IPS-20b (cell line): ENCODE data around the gene SSR1.
"Not testable (repeated sequence)": the region's sequence is repeated elsewhere in the genome, so short reads cannot be mapped to it uniquely, and the experiment has no call there.

Experiments
- H3K27ac ChIP-seq: one replicate; pipeline ENCODE4 v1.5.1; 2013; ENCODE audit warnings: low read length
- H3K27me3 ChIP-seq: 2 replicates; pipeline ENCODE4 v1.6.1; 2013; ENCODE audit warnings: mild to moderate bottlenecking, low read length, inconsistent platforms; ENCODE audit not compliant: insufficient read depth
- H3K36me3 ChIP-seq: 2 replicates; pipeline ENCODE4 v1.6.1; 2013; ENCODE audit warnings: low read depth, mild to moderate bottlenecking, inconsistent platforms, low read length, moderate library complexity; ENCODE audit not compliant: insufficient read depth
- H3K4me1 ChIP-seq: 2 replicates; pipeline ENCODE4 v1.6.1; 2013; ENCODE audit warnings: mild to moderate bottlenecking, control low read depth, inconsistent platforms, low read length, moderate library complexity; ENCODE audit not compliant: insufficient read depth
- H3K4me3 ChIP-seq: 2 replicates; pipeline ENCODE4 v1.5.1; 2013; ENCODE audit warnings: mild to moderate bottlenecking, low read length, inconsistent platforms
- H3K9ac ChIP-seq: 2 replicates; pipeline ENCODE4 v1.6.1; 2013; ENCODE audit warnings: low read depth, mild to moderate bottlenecking, inconsistent platforms, low read length, moderate library complexity
- H3K9me3 ChIP-seq: 2 replicates; pipeline ENCODE4 v1.6.1; 2013; ENCODE audit warnings: mild to moderate bottlenecking, low read depth, low read length, inconsistent platforms; ENCODE audit not compliant: insufficient read depth

The SSR1 gene

GRCh38 chr6:7270320-7271204 lies 42.4 kb downstream of the SSR1 start:
- Histone ChIP-seq H3K9ac (no peak overlapping the region), H3K27me3 (no peaks in the 10 kb centered on the region), H3K4me3 (no peak overlapping the region), H3K36me3 (no peaks in the 10 kb centered on the region), H3K27ac (no peak overlapping the region), H3K9me3 (no peaks in the 10 kb centered on the region), H3K4me1 (no peaks in the 10 kb centered on the region)

- H3K4me3 ChIP-seq, result no peak overlapping the region
- no peaks in the 10 kb centered on the region for H3K27me3 ChIP-seq
- no peaks in the 10 kb centered on the region for H3K36me3 ChIP-seq
- H3K27ac ChIP-seq, result no peak overlapping the region
- H3K9me3 ChIP-seq, result no peaks in the 10 kb centered on the region
- H3K4me1 ChIP-seq, result no peaks in the 10 kb centered on the region
- H3K9ac ChIP-seq, result no peak overlapping the region
Measured at GRCh38 chr6:7269816-7270215, 43.2 kb downstream of the SSR1 start.

- H3K9me3 ChIP-seq, result no peaks in the 10 kb centered on the region
- no peak overlapping the region for H3K9ac ChIP-seq
- H3K4me3 ChIP-seq, result no peak overlapping the region
- no peaks in the 10 kb centered on the region for H3K27me3 ChIP-seq
- H3K4me1 ChIP-seq, result no peaks in the 10 kb centered on the region
- no peak overlapping the region for H3K27ac ChIP-seq
- H3K36me3 ChIP-seq, result no peaks in the 10 kb centered on the region
Measured at GRCh38 chr6:7268816-7269555, 44.0 kb downstream of the SSR1 start.

GRCh38 chr6:7268362-7268761 lies 44.6 kb downstream of the SSR1 start:
- no peak overlapping the region for H3K9ac ChIP-seq
- no peak overlapping the region for H3K27ac ChIP-seq
- H3K4me3 ChIP-seq, result no peak overlapping the region
- no peaks in the 10 kb centered on the region for H3K36me3 ChIP-seq
- no peaks in the 10 kb centered on the region for H3K27me3 ChIP-seq
- no peaks in the 10 kb centered on the region for H3K4me1 ChIP-seq
- H3K9me3 ChIP-seq, result no peaks in the 10 kb centered on the region

- Histone ChIP-seq H3K27ac (no peak overlapping the region), H3K9ac (no peak overlapping the region)
Measured at GRCh38 chr6:7267466-7268091, 45.4 kb downstream of the SSR1 start.

GRCh38 chr6:7267071-7267465 lies 45.9 kb downstream of the SSR1 start:
- no peak overlapping the region for H3K27ac ChIP-seq

More at GRCh38 chr6:7267466-7268091, 45.4 kb downstream of the SSR1 start:
- Histone ChIP-seq H3K27me3 (no peaks in the 10 kb centered on the region), H3K4me3 (no peak overlapping the region), H3K9me3 (no peaks in the 10 kb centered on the region), H3K36me3 (no peaks in the 10 kb centered on the region), H3K4me1 (no peaks in the 10 kb centered on the region)

GRCh38 chr6:7265385-7265726 lies 47.6 kb downstream of the SSR1 start:
- H3K27ac ChIP-seq, H3K27me3 ChIP-seq, H3K36me3 ChIP-seq, H3K4me3 ChIP-seq, H3K9ac ChIP-seq, H3K9me3 ChIP-seq, H3K4me1 ChIP-seq: not testable (repeated sequence)

More at GRCh38 chr6:7267071-7267465, 45.9 kb downstream of the SSR1 start:
- Histone ChIP-seq H3K4me3 (no peak overlapping the region), H3K9ac (no peak overlapping the region), H3K4me1 (no peaks in the 10 kb centered on the region; the same call in 1 of the 2 replicates), H3K36me3 (no peaks in the 10 kb centered on the region), H3K27me3 (no peaks in the 10 kb centered on the region), H3K9me3 (no peaks in the 10 kb centered on the region)

- H3K27me3 ChIP-seq, result peaks cover 5% of the 10 kb centered on the region; the same call in 1 of the 2 replicates
- peaks cover 8% of the 10 kb centered on the region; the same call in 1 of the 2 replicates for H3K4me1 ChIP-seq
- H3K27ac ChIP-seq, result no peak overlapping the region
- H3K9ac ChIP-seq, result no peak overlapping the region
- no peaks in the 10 kb centered on the region for H3K9me3 ChIP-seq
- no peaks in the 10 kb centered on the region for H3K36me3 ChIP-seq
- H3K4me3 ChIP-seq, result no peak overlapping the region
Measured at GRCh38 chr6:7264686-7265384, 48.2 kb downstream of the SSR1 start.

GRCh38 chr6:7264041-7264440 lies 49.0 kb downstream of the SSR1 start:
- Histone ChIP-seq H3K9me3 (no peaks in the 10 kb centered on the region), H3K27me3 (peaks cover 5% of the 10 kb centered on the region; the same call in 1 of the 2 replicates)

GRCh38 chr6:7263519-7263805 lies 49.5 kb downstream of the SSR1 start:
- not testable (repeated sequence) for H3K4me1 ChIP-seq, H3K27ac ChIP-seq, H3K36me3 ChIP-seq, H3K9me3 ChIP-seq, H3K9ac ChIP-seq, H3K4me3 ChIP-seq, H3K27me3 ChIP-seq

More at GRCh38 chr6:7264041-7264440, 49.0 kb downstream of the SSR1 start:
- Histone ChIP-seq H3K4me3 (no peak overlapping the region), H3K27ac (no peak overlapping the region), H3K4me1 (peaks cover 8% of the 10 kb centered on the region; the same call in 1 of the 2 replicates), H3K9ac (no peak overlapping the region), H3K36me3 (no peaks in the 10 kb centered on the region)

- H3K27ac ChIP-seq, result no peak overlapping the region
- H3K36me3 ChIP-seq, result no peaks in the 10 kb centered on the region
- H3K9me3 ChIP-seq, result no peaks in the 10 kb centered on the region
- no peak overlapping the region for H3K9ac ChIP-seq
- H3K4me3 ChIP-seq, result no peak overlapping the region
- H3K4me1 ChIP-seq, result peaks cover 8% of the 10 kb centered on the region; the same call in 1 of the 2 replicates
- peaks cover 5% of the 10 kb centered on the region; the same call in 1 of the 2 replicates for H3K27me3 ChIP-seq
Measured at GRCh38 chr6:7262746-7263518, 50.1 kb downstream of the SSR1 start.
